ENCODE data around the gene ARHGAP42. TPM values are rescaled to one million over a fixed set of nuclear protein-coding genes. Genes with fewer than 3 reads are reported as not detected.

Gene ARHGAP42
- total RNA-seq, 2 donors from 2014 or later = 5.6 to 13.8 TPM

GRCh38 chr11:100922121-100922520, 235.0 kb downstream of the ARHGAP42 start:
- no peaks in the 10 kb centered on the region for H3K36me3 ChIP-seq
- no peak for ATAC-seq (ENCODE audit: insufficient number of reproducible peaks, low FRiP score, low read depth)
- no peak for TF ChIP-seq CTCF (IDR thresholded peaks at IDR 0.05)
- H3K4me1 ChIP-seq (ENCODE audit: control insufficient read depth in 1 of 2, low read depth in 2 of 2) = peaks cover 0 to 9% of the 10 kb centered on the region in 2 donors
- H3K9me3 ChIP-seq = no peaks in the 10 kb centered on the region
- DNase-seq (ENCODE audit: low spot score) = no peak
- no peaks in the 10 kb centered on the region for H3K27me3 ChIP-seq (replicated peaks; ENCODE audit: insufficient read depth)
- H3K27ac ChIP-seq = no peak overlapping the region
- H3K4me3 ChIP-seq = no peak overlapping the region

- Histone ChIP-seq H3K4me1 (ENCODE audit: control insufficient read depth in 1 of 2, low read depth in 2 of 2) (peaks cover 0 to 9% of the 10 kb centered on the region in 2 donors), H3K36me3 (no peaks in the 10 kb centered on the region), H3K27me3 (replicated peaks; ENCODE audit: insufficient read depth) (no peaks in the 10 kb centered on the region), H3K27ac (no peak overlapping the region), H3K4me3 (no peak overlapping the region), H3K9me3 (no peaks in the 10 kb centered on the region)
- no peak for TF ChIP-seq CTCF (IDR thresholded peaks at IDR 0.05)
- no peak for DNase-seq (ENCODE audit: low spot score)
- ATAC-seq (ENCODE audit: insufficient number of reproducible peaks, low FRiP score, low read depth) = no peak
Measured at GRCh38 chr11:100923555-100923954, 236.5 kb downstream of the ARHGAP42 start.

GRCh38 chr11:100925935-100926334, 238.8 kb downstream of the ARHGAP42 start:
- Histone ChIP-seq H3K27me3 (replicated peaks; ENCODE audit: insufficient read depth) (no peaks in the 10 kb centered on the region), H3K4me1 (ENCODE audit: control insufficient read depth in 1 of 2, low read depth in 2 of 2) (no peaks in the 10 kb centered on the region), H3K36me3 (no peaks in the 10 kb centered on the region), H3K4me3 (no peak overlapping the region), H3K9me3 (no peaks in the 10 kb centered on the region), H3K27ac (no peak overlapping the region)
- ATAC-seq (ENCODE audit: insufficient number of reproducible peaks, low FRiP score, low read depth) (no peak), DNase-seq (ENCODE audit: low spot score) (no peak)
- no peak for TF ChIP-seq CTCF (IDR thresholded peaks at IDR 0.05)

GRCh38 chr11:100927579-100927978, 240.5 kb downstream of the ARHGAP42 start:
- no peak for DNase-seq (ENCODE audit: low spot score)
- TF ChIP-seq CTCF (IDR thresholded peaks at IDR 0.05) = no peak
- no peaks in the 10 kb centered on the region for H3K27me3 ChIP-seq (replicated peaks; ENCODE audit: insufficient read depth)
- H3K27ac ChIP-seq = no peak overlapping the region
- H3K36me3 ChIP-seq = no peaks in the 10 kb centered on the region
- no peaks in the 10 kb centered on the region for H3K9me3 ChIP-seq
- no peaks in the 10 kb centered on the region for H3K4me1 ChIP-seq (ENCODE audit: control insufficient read depth in 1 of 2, low read depth in 2 of 2)
- no peak overlapping the region for H3K4me3 ChIP-seq
- no peak for ATAC-seq (ENCODE audit: insufficient number of reproducible peaks, low FRiP score, low read depth)

GRCh38 chr11:100928426-100928825, 241.3 kb downstream of the ARHGAP42 start:
- Histone ChIP-seq H3K27ac (no peak overlapping the region), H3K4me1 (ENCODE audit: control insufficient read depth in 1 of 2, low read depth in 2 of 2) (no peaks in the 10 kb centered on the region), H3K4me3 (no peak overlapping the region), H3K9me3 (no peaks in the 10 kb centered on the region), H3K36me3 (no peaks in the 10 kb centered on the region), H3K27me3 (replicated peaks; ENCODE audit: insufficient read depth) (no peaks in the 10 kb centered on the region)
- DNase-seq (ENCODE audit: low spot score) (no peak), ATAC-seq (ENCODE audit: insufficient number of reproducible peaks, low FRiP score, low read depth) (no peak)
- TF ChIP-seq CTCF (IDR thresholded peaks at IDR 0.05) = no peak
